HepG2 (cell line): Measurements from ENCODE around the gene ALDH3B2. TPM values are rescaled to one million over a fixed set of nuclear protein-coding genes. Genes with fewer than 3 reads are reported as not detected.

Experiments used
- ASH2L ChIP-seq: fragments of 300-600, 200-600 bp; sonication (generic); IDR thresholded peaks from 2 replicates; pipeline ENCODE4 v1.7.0; 2017; ENCODE audit warnings: low read depth, mild to moderate bottlenecking, moderate library complexity, mixed read lengths, low read length; ENCODE audit not compliant: insufficient read length
- BCL6 ChIP-seq: IDR thresholded peaks from 2 replicates; pipeline ENCODE4 v1.6.1; 2016; ENCODE audit warnings: missing genetic modification reagents, missing compliant biosample characterization
- FOSL2 ChIP-seq: sonication (generic); formaldehyde crosslinking; IDR thresholded peaks from 2 replicates; pipeline ENCODE4 v1.4.0; 2020; ENCODE audit warnings: missing genetic modification reagents
- HNRNPK ChIP-seq: fragments of 200-400 bp; formaldehyde crosslinking; IDR thresholded peaks from 2 replicates; pipeline ENCODE4 v1.6.1; 2018; ENCODE audit warnings: low read length, low read depth, moderate library complexity, mild to moderate bottlenecking; ENCODE audit not compliant: poor library complexity, severe bottlenecking
- HOXA3 ChIP-seq: sonication (generic); formaldehyde crosslinking; IDR thresholded peaks from 2 replicates; pipeline ENCODE4 v1.5.0; 2020; ENCODE audit warnings: missing genetic modification reagents
- NCOR1 ChIP-seq: fragments of 200-600 bp; sonication (generic); IDR thresholded peaks from 2 replicates; pipeline ENCODE4 v1.7.0; 2017; ENCODE audit warnings: antibody characterized with exemption, low read length, borderline replicate concordance
- SP5 ChIP-seq: IDR thresholded peaks from 2 replicates; pipeline ENCODE4 v1.6.1; 2016; ENCODE audit warnings: low read depth, borderline replicate concordance
- TBX2 ChIP-seq: sonication (generic); formaldehyde crosslinking; IDR thresholded peaks from 2 replicates; pipeline ENCODE4 v1.5.0; 2020; ENCODE audit warnings: missing genetic modification reagents, mild to moderate bottlenecking, borderline replicate concordance
- THRA ChIP-seq: sonication (generic); formaldehyde crosslinking; IDR thresholded peaks from 2 replicates; pipeline ENCODE4 v1.4.0; 2020; ENCODE audit warnings: missing genetic modification reagents, borderline replicate concordance
- ZBTB7B ChIP-seq: sonication (generic); formaldehyde crosslinking; IDR thresholded peaks from 2 replicates; pipeline ENCODE4 v1.4.0; 2020; ENCODE audit warnings: missing genetic modification reagents
- ZFX ChIP-seq: sonication (generic); formaldehyde crosslinking; IDR thresholded peaks from 2 replicates; pipeline ENCODE4 v1.4.0; 2020; ENCODE audit warnings: mild to moderate bottlenecking, low read depth, missing genetic modification reagents, moderate library complexity
- ZMYM2 ChIP-seq: sonication (generic); formaldehyde crosslinking; IDR thresholded peaks from 2 replicates; pipeline ENCODE4 v1.8.0; 2022; ENCODE audit warnings: mild to moderate bottlenecking, missing genetic modification reagents
- ZNF282 ChIP-seq: fragments of 450-650 bp; IDR thresholded peaks from 2 replicates; pipeline ENCODE4 v1.6.1; 2018; ENCODE audit not compliant: partially characterized antibody
- ZNF614 ChIP-seq: IDR thresholded peaks from 2 replicates; pipeline ENCODE4 v1.6.1; 2018; ENCODE audit warnings: missing biosample characterization, missing genetic modification reagents, inconsistent platforms, borderline replicate concordance
- ZNF644 ChIP-seq: IDR thresholded peaks from 2 replicates; pipeline ENCODE4 v1.6.1; 2016; ENCODE audit warnings: low read depth
- ZNF883 ChIP-seq: sonication (generic); formaldehyde crosslinking; IDR thresholded peaks from 2 replicates; pipeline ENCODE4 v1.5.1; 2020; ENCODE audit warnings: mild to moderate bottlenecking, missing genetic modification reagents; ENCODE audit errors: not compliant biosample characterization
- polyA plus RNA-seq, 8 experiments: library from polyadenylated mRNA; depleted of rRNA in 3 of 8; stranded (reverse) in 7 of 8; unstranded in 1 of 8; fragments of >200 nt; fragmentation: Illumina TruSeq in 4 of 8; extraction: Trizol in 4 of 8; gene quantifications; 2 replicates each; pipeline versions ENCODE4 v1.2.1 to v1.2.3, GENCODE V29; 2011 to 2016; ENCODE audit warnings: low read depth in 4 of 8, missing spikeins in 1 of 8, mixed read lengths in 1 of 8; ENCODE audit not compliant: insufficient read depth in 1 of 8
- total RNA-seq, 5 experiments: library from RNA; depleted of rRNA; stranded (reverse); fragments of >200 nt; fragmentation: Illumina TruSeq; extraction: Trizol; gene quantifications; 2 replicates each; pipeline ENCODE4 v1.2.3, GENCODE V29; 2016; ENCODE audit warnings: low read depth in 1 of 5
- TF ChIP-seq, protein P1 (sequence below): sonication (generic); formaldehyde crosslinking; IDR thresholded peaks from 2 replicates; pipeline ENCODE4 v1.4.0; 2020; ENCODE audit warnings: missing genetic modification reagents
- TF ChIP-seq, protein P2 (sequence below): sonication (generic); formaldehyde crosslinking; IDR thresholded peaks from 2 replicates; pipeline ENCODE4 v1.4.0; 2020; ENCODE audit warnings: missing genetic modification reagents
- TF ChIP-seq, protein P3 (sequence below): sonication (generic); formaldehyde crosslinking; conservative IDR thresholded peaks from 2 replicates; pipeline ENCODE4 v1.4.0; 2020; ENCODE audit warnings: mild to moderate bottlenecking, missing genetic modification reagents, moderate library complexity

Gene ALDH3B2
- total and polyA plus RNA-seq, 2 of the 13 experiments (the other 11 are each of a cell fraction or from before 2014, with no cell fraction given) = not detected

- TF ChIP-seq, protein P1, sequence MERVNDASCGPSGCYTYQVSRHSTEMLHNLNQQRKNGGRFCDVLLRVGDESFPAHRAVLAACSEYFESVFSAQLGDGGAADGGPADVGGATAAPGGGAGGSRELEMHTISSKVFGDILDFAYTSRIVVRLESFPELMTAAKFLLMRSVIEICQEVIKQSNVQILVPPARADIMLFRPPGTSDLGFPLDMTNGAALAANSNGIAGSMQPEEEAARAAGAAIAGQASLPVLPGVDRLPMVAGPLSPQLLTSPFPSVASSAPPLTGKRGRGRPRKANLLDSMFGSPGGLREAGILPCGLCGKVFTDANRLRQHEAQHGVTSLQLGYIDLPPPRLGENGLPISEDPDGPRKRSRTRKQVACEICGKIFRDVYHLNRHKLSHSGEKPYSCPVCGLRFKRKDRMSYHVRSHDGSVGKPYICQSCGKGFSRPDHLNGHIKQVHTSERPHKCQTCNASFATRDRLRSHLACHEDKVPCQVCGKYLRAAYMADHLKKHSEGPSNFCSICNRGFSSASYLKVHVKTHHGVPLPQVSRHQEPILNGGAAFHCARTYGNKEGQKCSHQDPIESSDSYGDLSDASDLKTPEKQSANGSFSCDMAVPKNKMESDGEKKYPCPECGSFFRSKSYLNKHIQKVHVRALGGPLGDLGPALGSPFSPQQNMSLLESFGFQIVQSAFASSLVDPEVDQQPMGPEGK (CRISPR knock-in tag) = peak; percentile 54; the same call in 1 of the 2 replicates
- TF ChIP-seq ZNF614 (CRISPR knock-in tag) = 0 out of 2 replicates have a peak, but pooled peaks have one; percentile 57
- TF ChIP-seq ZFX (CRISPR knock-in tag) = 0 out of 2 replicates have a peak, but pooled peaks have one; percentile 27
- 0 out of 2 replicates have a peak, but pooled peaks have one; percentile 7 for TF ChIP-seq THRA (CRISPR knock-in tag)
- TF ChIP-seq HNRNPK = peak; percentile 26
- no peak for TF ChIP-seq ZNF883 (CRISPR knock-in tag)
- TF ChIP-seq, protein P2, sequence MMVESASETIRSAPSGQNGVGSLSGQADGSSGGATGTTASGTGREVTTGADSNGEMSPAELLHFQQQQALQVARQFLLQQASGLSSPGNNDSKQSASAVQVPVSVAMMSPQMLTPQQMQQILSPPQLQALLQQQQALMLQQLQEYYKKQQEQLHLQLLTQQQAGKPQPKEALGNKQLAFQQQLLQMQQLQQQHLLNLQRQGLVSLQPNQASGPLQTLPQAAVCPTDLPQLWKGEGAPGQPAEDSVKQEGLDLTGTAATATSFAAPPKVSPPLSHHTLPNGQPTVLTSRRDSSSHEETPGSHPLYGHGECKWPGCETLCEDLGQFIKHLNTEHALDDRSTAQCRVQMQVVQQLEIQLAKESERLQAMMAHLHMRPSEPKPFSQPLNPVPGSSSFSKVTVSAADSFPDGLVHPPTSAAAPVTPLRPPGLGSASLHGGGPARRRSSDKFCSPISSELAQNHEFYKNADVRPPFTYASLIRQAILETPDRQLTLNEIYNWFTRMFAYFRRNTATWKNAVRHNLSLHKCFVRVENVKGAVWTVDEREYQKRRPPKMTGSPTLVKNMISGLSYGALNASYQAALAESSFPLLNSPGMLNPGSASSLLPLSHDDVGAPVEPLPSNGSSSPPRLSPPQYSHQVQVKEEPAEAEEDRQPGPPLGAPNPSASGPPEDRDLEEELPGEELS (CRISPR knock-in tag) = peak; percentile 28; the same call in 1 of the 2 replicates
- TF ChIP-seq ASH2L = peak; percentile 7
- 0 out of 2 replicates have a peak, but pooled peaks have one; percentile 50 for TF ChIP-seq TBX2 (CRISPR knock-in tag)
- TF ChIP-seq FOSL2 (CRISPR knock-in tag) = 0 out of 2 replicates have a peak, but pooled peaks have one; percentile 22
- TF ChIP-seq ZBTB7B (CRISPR knock-in tag) = peak; percentile 78
- no peak for TF ChIP-seq ZMYM2 (CRISPR knock-in tag)
- peak; percentile 24; the same call in 1 of the 2 replicates for TF ChIP-seq SP5 (CRISPR knock-in tag)
- TF ChIP-seq ZNF282 = no peak
- TF ChIP-seq, protein P3, sequence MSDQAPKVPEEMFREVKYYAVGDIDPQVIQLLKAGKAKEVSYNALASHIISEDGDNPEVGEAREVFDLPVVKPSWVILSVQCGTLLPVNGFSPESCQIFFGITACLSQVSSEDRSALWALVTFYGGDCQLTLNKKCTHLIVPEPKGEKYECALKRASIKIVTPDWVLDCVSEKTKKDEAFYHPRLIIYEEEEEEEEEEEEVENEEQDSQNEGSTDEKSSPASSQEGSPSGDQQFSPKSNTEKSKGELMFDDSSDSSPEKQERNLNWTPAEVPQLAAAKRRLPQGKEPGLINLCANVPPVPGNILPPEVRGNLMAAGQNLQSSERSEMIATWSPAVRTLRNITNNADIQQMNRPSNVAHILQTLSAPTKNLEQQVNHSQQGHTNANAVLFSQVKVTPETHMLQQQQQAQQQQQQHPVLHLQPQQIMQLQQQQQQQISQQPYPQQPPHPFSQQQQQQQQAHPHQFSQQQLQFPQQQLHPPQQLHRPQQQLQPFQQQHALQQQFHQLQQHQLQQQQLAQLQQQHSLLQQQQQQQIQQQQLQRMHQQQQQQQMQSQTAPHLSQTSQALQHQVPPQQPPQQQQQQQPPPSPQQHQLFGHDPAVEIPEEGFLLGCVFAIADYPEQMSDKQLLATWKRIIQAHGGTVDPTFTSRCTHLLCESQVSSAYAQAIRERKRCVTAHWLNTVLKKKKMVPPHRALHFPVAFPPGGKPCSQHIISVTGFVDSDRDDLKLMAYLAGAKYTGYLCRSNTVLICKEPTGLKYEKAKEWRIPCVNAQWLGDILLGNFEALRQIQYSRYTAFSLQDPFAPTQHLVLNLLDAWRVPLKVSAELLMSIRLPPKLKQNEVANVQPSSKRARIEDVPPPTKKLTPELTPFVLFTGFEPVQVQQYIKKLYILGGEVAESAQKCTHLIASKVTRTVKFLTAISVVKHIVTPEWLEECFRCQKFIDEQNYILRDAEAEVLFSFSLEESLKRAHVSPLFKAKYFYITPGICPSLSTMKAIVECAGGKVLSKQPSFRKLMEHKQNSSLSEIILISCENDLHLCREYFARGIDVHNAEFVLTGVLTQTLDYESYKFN = peak; percentile 84
- TF ChIP-seq HOXA3 (CRISPR knock-in tag) = peak; percentile 41; the same call in 1 of the 2 replicates
- TF ChIP-seq BCL6 = peak; percentile 71; the same call in 1 of the 2 replicates
- 0 out of 2 replicates have a peak, but pooled peaks have one; percentile 5 for TF ChIP-seq ZNF644 (CRISPR knock-in tag)
- TF ChIP-seq NCOR1 = peak; percentile 92
Measured at GRCh38 chr11:67617243-67617953, 57.0 kb downstream of the ALDH3B2 start (continued).
